Measurements from ENCODE around the gene ESYT1.
A peak's percentile ranks its signal among the peaks of the same experiment; 100 is the strongest.

ESYT1 gene

DNA sequence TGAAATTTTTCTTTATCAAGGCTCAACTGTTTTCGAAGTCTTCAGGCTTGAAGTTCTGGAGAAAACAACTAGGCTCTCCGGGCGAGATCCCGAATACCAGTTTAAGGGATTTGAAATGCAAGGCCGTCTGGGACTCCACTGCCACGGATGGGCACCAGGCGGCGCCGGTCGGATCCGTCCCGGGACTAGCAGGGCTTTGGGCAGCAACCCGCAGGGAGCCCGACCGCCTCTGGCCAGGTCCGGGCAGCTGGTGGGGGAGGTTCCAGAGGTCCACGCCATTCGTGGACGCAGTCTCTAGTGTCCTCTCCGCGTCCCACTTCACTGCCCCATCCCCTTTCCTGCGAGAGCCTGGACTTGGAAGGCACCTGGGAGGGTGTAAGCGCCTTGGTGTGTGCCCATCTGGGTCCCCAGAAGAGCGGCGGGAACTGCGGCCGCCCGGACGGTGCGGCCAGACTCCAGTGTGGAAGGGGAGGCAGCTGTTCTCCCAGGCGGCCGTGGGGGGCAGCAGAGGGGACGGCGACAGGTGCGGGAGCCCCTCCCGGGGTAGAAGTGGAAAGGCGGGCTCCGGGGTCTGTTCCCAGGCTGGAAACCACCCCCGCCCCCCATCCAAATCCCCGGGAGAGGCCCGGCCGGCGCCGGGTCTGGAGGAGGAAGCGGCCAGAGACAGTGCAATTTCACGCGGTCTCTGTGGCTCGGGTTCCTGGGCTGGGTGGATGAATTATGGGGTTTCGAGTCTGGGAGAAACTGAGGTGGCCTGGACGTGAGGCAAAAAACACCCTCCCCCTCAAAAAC, 48.9 kb upstream of the ESYT1 start (continued):
- TF ChIP-seq, protein P1, sequence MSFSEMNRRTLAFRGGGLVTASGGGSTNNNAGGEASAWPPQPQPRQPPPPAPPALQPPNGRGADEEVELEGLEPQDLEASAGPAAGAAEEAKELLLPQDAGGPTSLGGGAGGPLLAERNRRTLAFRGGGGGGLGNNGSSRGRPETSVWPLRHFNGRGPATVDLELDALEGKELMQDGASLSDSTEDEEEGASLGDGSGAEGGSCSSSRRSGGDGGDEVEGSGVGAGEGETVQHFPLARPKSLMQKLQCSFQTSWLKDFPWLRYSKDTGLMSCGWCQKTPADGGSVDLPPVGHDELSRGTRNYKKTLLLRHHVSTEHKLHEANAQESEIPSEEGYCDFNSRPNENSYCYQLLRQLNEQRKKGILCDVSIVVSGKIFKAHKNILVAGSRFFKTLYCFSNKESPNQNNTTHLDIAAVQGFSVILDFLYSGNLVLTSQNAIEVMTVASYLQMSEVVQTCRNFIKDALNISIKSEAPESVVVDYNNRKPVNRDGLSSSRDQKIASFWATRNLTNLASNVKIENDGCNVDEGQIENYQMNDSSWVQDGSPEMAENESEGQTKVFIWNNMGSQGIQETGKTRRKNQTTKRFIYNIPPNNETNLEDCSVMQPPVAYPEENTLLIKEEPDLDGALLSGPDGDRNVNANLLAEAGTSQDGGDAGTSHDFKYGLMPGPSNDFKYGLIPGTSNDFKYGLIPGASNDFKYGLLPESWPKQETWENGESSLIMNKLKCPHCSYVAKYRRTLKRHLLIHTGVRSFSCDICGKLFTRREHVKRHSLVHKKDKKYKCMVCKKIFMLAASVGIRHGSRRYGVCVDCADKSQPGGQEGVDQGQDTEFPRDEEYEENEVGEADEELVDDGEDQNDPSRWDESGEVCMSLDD (tag by site-specific recombination; IDR thresholded peaks at IDR 0.05), result peak; percentile 60; the same call in 1 of the 2 replicates
- TF ChIP-seq, protein P2, sequence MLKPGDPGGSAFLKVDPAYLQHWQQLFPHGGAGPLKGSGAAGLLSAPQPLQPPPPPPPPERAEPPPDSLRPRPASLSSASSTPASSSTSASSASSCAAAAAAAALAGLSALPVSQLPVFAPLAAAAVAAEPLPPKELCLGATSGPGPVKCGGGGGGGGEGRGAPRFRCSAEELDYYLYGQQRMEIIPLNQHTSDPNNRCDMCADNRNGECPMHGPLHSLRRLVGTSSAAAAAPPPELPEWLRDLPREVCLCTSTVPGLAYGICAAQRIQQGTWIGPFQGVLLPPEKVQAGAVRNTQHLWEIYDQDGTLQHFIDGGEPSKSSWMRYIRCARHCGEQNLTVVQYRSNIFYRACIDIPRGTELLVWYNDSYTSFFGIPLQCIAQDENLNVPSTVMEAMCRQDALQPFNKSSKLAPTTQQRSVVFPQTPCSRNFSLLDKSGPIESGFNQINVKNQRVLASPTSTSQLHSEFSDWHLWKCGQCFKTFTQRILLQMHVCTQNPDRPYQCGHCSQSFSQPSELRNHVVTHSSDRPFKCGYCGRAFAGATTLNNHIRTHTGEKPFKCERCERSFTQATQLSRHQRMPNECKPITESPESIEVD (tag by site-specific recombination; IDR thresholded peaks at IDR 0.05), result no peak
- no peak for TF ChIP-seq ZNF221 (tag by site-specific recombination; IDR thresholded peaks at IDR 0.05; ENCODE audit: borderline replicate concordance)
- TF ChIP-seq ZFP3 (tag by site-specific recombination; IDR thresholded peaks at IDR 0.05; ENCODE audit: low read depth), result no peak
- TF ChIP-seq, protein P3, sequence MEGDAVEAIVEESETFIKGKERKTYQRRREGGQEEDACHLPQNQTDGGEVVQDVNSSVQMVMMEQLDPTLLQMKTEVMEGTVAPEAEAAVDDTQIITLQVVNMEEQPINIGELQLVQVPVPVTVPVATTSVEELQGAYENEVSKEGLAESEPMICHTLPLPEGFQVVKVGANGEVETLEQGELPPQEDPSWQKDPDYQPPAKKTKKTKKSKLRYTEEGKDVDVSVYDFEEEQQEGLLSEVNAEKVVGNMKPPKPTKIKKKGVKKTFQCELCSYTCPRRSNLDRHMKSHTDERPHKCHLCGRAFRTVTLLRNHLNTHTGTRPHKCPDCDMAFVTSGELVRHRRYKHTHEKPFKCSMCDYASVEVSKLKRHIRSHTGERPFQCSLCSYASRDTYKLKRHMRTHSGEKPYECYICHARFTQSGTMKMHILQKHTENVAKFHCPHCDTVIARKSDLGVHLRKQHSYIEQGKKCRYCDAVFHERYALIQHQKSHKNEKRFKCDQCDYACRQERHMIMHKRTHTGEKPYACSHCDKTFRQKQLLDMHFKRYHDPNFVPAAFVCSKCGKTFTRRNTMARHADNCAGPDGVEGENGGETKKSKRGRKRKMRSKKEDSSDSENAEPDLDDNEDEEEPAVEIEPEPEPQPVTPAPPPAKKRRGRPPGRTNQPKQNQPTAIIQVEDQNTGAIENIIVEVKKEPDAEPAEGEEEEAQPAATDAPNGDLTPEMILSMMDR (tag by site-specific recombination; IDR thresholded peaks at IDR 0.05), result peak; percentile 92
- TF ChIP-seq ZNF423 (tag by site-specific recombination; IDR thresholded peaks at IDR 0.05), result no peak
- no peak for TF ChIP-seq ZNF514 (tag by site-specific recombination; IDR thresholded peaks at IDR 0.05)
- TF ChIP-seq, protein P4, sequence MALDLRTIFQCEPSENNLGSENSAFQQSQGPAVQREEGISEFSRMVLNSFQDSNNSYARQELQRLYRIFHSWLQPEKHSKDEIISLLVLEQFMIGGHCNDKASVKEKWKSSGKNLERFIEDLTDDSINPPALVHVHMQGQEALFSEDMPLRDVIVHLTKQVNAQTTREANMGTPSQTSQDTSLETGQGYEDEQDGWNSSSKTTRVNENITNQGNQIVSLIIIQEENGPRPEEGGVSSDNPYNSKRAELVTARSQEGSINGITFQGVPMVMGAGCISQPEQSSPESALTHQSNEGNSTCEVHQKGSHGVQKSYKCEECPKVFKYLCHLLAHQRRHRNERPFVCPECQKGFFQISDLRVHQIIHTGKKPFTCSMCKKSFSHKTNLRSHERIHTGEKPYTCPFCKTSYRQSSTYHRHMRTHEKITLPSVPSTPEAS (tag by site-specific recombination; IDR thresholded peaks at IDR 0.05), result no peak
- TF ChIP-seq, protein P5, sequence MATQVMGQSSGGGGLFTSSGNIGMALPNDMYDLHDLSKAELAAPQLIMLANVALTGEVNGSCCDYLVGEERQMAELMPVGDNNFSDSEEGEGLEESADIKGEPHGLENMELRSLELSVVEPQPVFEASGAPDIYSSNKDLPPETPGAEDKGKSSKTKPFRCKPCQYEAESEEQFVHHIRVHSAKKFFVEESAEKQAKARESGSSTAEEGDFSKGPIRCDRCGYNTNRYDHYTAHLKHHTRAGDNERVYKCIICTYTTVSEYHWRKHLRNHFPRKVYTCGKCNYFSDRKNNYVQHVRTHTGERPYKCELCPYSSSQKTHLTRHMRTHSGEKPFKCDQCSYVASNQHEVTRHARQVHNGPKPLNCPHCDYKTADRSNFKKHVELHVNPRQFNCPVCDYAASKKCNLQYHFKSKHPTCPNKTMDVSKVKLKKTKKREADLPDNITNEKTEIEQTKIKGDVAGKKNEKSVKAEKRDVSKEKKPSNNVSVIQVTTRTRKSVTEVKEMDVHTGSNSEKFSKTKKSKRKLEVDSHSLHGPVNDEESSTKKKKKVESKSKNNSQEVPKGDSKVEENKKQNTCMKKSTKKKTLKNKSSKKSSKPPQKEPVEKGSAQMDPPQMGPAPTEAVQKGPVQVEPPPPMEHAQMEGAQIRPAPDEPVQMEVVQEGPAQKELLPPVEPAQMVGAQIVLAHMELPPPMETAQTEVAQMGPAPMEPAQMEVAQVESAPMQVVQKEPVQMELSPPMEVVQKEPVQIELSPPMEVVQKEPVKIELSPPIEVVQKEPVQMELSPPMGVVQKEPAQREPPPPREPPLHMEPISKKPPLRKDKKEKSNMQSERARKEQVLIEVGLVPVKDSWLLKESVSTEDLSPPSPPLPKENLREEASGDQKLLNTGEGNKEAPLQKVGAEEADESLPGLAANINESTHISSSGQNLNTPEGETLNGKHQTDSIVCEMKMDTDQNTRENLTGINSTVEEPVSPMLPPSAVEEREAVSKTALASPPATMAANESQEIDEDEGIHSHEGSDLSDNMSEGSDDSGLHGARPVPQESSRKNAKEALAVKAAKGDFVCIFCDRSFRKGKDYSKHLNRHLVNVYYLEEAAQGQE (tag by site-specific recombination; IDR thresholded peaks at IDR 0.05), result no peak
- TF ChIP-seq ZNF16 (tag by site-specific recombination; IDR thresholded peaks at IDR 0.05; ENCODE audit: low read depth), result no peak
- TF ChIP-seq ZNF239 (tag by site-specific recombination; IDR thresholded peaks at IDR 0.05), result no peak
- no peak for TF ChIP-seq TCF7L2 (IDR thresholded peaks at IDR 0.05; ENCODE audit: borderline replicate concordance, low read depth, low read length)
- TF ChIP-seq ZNF433 (tag by site-specific recombination; IDR thresholded peaks at IDR 0.05; ENCODE audit: low read depth), result no peak
- TF ChIP-seq ZNF37A (tag by site-specific recombination; IDR thresholded peaks at IDR 0.05), result no peak
- TF ChIP-seq ZNF777 (tag by site-specific recombination; IDR thresholded peaks at IDR 0.05; ENCODE audit: borderline replicate concordance), result peak; percentile 47; the same call in 1 of the 2 replicates
- no peak for TF ChIP-seq ZNF510 (tag by site-specific recombination; IDR thresholded peaks at IDR 0.05; ENCODE audit: insufficient replicate concordance)
- no peak; the same call in 1 of the 2 replicates for TF ChIP-seq SP2 (tag by site-specific recombination; IDR thresholded peaks at IDR 0.05)
- peak; percentile 46; the same call in 1 of the 2 replicates for TF ChIP-seq ZNF561 (tag by site-specific recombination; IDR thresholded peaks at IDR 0.05; ENCODE audit: borderline replicate concordance)
- TF ChIP-seq ZNF664 (tag by site-specific recombination; IDR thresholded peaks at IDR 0.05), result no peak
- TF ChIP-seq ZNF529 (tag by site-specific recombination; IDR thresholded peaks at IDR 0.05; ENCODE audit: insufficient replicate concordance), result no peak
- TF ChIP-seq IKZF3 (tag by site-specific recombination; IDR thresholded peaks at IDR 0.05), result peak; percentile 79
- no peak for TF ChIP-seq ZNF585B (tag by site-specific recombination; IDR thresholded peaks at IDR 0.05)
- TF ChIP-seq, protein P6, sequence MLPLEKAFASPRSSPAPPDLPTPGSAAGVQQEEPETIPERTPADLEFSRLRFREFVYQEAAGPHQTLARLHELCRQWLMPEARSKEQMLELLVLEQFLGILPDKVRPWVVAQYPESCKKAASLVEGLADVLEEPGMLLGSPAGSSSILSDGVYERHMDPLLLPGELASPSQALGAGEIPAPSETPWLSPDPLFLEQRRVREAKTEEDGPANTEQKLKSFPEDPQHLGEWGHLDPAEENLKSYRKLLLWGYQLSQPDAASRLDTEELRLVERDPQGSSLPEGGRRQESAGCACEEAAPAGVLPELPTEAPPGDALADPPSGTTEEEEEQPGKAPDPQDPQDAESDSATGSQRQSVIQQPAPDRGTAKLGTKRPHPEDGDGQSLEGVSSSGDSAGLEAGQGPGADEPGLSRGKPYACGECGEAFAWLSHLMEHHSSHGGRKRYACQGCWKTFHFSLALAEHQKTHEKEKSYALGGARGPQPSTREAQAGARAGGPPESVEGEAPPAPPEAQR (tag by site-specific recombination; IDR thresholded peaks at IDR 0.05), result no peak
- peak; percentile 32 for TF ChIP-seq KLF9 (tag by site-specific recombination; IDR thresholded peaks at IDR 0.05; ENCODE audit: low read depth)
- TF ChIP-seq, protein P7, sequence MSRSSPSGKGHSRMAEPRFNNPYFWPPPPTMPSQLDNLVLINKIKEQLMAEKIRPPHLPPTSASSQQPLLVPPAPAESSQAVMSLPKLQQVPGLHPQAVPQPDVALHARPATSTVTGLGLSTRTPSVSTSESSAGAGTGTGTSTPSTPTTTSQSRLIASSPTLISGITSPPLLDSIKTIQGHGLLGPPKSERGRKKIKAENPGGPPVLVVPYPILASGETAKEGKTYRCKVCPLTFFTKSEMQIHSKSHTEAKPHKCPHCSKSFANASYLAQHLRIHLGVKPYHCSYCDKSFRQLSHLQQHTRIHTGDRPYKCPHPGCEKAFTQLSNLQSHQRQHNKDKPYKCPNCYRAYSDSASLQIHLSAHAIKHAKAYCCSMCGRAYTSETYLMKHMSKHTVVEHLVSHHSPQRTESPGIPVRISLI (tag by site-specific recombination; IDR thresholded peaks at IDR 0.05), result no peak
